OCI-M2 (cell line): ENCODE measurements around the gene PCDHGA7.
"Not testable (repeated sequence)": the region's sequence is repeated elsewhere in the genome, so short reads cannot be mapped to it uniquely, and the experiment has no call there.

Source experiments
- DNase-seq: peaks from one replicate; lab custom pipeline; 2025; ENCODE audit not compliant: unreplicated experiment; lab: John Stamatoyannopoulos, UW

The PCDHGA7 gene

GRCh38 chr5:141397756-141398551 is 15.4 kb downstream of the PCDHGA7 start, which contains the start of gene PCDHGB5:
TSS of gene PCDHGB5 (plus strand) at chr5:141397947. CDS start at chr5:141398128, 181 bp downstream.
- not testable (repeated sequence) for DNase-seq

- no peak for DNase-seq
These were observed 16.1 kb downstream of the PCDHGA7 start for GRCh38 chr5:141398608-141399007.

DNA sequence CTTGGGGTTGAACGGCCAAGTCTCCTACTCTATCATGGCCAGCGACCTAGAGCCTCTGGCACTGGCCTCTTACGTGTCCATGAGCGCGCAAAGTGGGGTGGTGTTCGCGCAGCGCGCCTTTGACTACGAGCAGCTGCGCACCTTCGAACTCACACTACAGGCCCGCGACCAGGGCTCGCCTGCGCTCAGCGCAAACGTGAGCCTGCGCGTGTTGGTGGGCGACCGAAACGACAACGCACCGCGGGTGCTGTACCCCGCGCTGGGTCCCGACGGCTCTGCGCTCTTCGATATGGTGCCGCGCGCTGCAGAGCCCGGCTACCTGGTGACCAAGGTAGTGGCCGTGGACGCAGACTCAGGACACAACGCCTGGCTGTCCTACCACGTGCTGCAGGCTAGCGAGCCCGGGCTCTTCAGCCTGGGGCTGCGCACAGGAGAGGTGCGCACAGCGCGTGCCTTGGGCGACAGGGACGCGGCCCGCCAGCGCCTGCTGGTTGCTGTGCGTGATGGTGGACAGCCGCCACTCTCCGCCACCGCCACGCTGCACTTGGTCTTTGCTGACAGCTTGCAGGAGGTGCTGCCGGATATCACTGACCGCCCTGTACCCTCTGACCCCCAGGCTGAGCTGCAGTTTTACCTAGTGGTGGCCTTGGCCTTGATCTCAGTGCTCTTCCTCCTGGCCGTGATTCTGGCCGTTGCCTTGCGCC is 17.2 kb downstream of the PCDHGA7 start:
- no peak for DNase-seq

- no peak for DNase-seq
These were observed 20.2 kb downstream of the PCDHGA7 start, which contains the start of gene PCDHGA9 for GRCh38 chr5:141402553-141403243. TSS of gene PCDHGA9 (plus strand) at chr5:141402778. CDS start at chr5:141402953, 175 bp downstream.

DNA sequence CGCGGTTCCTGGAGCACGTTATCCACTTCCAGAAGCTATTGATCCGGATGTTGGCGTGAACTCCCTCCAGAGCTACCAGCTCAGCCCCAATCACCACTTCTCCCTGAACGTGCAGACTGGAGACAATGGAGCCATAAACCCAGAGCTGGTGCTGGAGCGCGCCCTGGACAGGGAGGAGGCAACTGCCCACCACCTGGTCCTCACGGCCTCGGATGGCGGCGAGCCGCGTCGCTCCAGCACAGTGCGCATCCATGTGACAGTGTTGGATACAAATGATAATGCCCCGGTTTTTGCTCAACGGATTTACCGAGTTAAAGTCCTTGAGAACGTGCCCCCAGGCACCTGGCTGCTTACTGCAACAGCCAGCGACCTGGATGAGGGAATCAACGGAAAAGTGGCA is 20.8 kb downstream of the PCDHGA7 start:
- no peak for DNase-seq

- DNase-seq, result not testable (repeated sequence)
These were observed 25.4 kb downstream of the PCDHGA7 start, which contains the start of gene PCDHGB6 for GRCh38 chr5:141407790-141408505. TSS of gene PCDHGB6 (plus strand) at chr5:141408021. CDS start at chr5:141408203, 182 bp downstream.

DNA sequence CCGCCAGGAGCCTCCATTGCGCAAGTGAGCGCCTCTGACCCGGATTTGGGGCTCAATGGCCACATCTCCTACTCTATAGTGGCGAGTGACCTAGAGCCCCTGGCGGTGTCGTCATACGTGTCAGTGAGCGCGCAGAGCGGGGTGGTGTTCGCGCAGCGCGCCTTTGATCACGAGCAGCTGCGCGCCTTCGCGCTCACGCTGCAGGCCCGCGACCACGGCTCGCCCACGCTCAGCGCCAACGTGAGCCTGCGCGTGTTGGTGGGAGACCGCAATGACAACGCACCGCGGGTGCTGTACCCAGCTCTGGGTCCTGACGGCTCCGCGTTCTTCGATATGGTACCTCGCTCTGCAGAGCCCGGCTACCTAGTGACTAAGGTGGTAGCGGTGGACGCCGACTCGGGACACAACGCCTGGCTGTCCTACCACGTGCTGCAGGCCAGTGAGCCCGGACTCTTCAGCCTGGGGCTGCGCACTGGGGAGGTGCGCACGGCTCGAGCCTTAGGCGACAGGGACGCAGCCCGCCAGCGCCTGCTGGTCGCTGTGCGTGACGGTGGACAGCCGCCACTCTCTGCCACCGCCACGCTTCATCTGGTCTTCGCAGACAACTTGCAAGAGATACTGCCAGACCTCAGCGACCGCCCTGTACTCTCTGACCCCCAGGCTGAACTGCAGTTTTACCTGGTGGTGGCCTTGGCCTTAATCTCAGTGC is 27.2 kb downstream of the PCDHGA7 start:
- DNase-seq, result no peak

- DNase-seq, result no peak
These were observed 29.0 kb downstream of the PCDHGA7 start for GRCh38 chr5:141411575-141411974.

GRCh38 chr5:141412854-141413539 is 30.5 kb downstream of the PCDHGA7 start, which contains the start of gene PCDHGA10:
TSS of gene PCDHGA10 (plus strand) at chr5:141412987. CDS start at chr5:141413176, 189 bp downstream.
- DNase-seq, result peak; percentile 18

DNA sequence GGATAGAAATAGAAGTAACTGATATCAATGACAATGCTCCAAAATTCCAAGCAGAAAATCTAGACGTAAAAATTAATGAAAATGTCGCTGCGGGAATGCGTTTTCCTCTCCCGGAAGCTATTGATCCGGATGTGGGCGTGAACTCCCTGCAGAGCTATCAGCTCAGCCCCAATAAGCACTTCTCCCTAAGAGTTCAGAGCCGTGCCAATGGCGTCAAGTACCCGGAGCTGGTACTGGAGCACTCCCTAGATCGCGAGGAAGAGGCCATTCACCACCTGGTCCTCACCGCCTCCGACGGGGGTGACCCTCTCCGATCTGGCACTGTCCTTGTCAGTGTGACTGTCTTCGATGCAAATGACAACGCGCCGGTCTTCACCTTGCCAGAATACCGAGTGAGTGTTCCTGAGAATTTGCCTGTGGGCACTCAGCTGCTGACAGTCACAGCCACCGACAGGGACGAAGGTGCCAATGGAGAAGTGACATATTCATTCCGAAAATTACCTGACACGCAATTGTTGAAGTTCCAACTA is 31.1 kb downstream of the PCDHGA7 start:
- DNase-seq, result no peak

DNA sequence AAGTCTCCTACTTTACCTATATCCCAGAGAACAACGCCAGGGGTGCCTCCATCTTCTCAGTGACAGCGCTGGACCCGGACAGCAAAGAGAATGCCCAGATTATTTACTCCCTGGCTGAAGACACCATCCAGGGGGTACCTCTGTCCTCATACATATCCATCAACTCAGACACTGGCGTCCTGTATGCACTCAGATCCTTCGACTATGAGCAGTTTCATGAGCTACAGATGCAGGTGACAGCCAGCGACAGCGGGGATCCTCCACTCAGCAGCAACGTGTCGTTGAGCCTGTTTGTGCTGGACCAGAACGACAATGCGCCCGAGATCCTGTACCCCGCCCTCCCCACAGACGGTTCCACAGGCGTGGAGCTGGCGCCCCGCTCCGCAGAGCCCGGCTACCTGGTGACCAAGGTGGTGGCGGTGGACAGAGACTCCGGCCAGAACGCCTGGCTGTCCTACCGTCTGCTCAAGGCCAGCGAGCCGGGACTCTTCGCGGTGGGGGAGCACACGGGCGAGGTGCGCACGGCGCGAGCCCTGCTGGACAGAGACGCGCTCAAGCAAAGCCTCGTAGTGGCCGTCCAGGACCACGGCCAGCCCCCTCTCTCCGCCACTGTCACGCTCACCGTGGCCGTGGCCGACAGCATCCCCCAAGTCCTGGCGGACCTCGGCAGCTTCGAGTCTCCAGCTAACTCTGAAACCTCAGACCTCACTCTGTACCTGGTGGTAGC is 32.2 kb downstream of the PCDHGA7 start:
- not testable (repeated sequence) for DNase-seq

- not testable (repeated sequence) for DNase-seq
These were observed 32.7 kb downstream of the PCDHGA7 start for GRCh38 chr5:141415275-141415618.

DNA sequence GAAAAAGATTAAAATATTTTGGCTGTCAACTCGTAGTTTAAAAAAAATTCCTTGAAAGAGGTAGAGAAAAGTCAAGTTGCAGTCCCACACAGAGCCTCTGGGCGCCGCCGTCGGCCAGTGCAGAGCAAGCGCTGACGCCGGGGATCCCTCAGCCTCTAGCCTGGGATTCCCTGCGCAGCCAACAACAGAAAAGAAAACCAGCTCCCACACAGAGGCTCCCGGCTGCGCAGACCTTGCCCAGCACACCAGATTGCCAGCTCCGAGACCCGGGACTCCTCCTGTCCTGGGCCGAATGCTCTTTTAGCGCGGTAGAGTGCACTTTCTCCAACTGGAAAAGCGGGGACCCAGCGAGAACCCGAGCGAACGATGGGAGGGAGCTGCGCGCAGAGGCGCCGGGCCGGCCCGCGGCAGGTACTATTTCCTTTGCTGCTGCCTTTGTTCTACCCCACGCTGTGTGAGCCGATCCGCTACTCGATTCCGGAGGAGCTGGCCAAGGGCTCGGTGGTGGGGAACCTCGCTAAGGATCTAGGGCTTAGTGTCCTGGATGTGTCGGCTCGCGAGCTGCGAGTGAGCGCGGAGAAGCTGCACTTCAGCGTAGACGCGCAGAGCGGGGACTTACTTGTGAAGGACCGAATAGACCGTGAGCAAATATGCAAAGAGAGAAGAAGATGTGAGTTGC is 35.1 kb downstream of the PCDHGA7 start, which contains the start of gene PCDHGB7:
Gene PCDHGB7 (plus strand): TSS at position 184 of the 679 bp plus-strand sequence. CDS start 183 bp downstream, at position 367.
- not testable (repeated sequence) for DNase-seq

GRCh38 chr5:141419074-141419880 is 36.7 kb downstream of the PCDHGA7 start:
- no peak for DNase-seq

GRCh38 chr5:141420855-141421488 is 38.4 kb downstream of the PCDHGA7 start, which contains the start of gene PCDHGA11:
TSS of gene PCDHGA11 (plus strand) at chr5:141421051. CDS start at chr5:141421228, 177 bp downstream.
- no peak for DNase-seq

- no peak for DNase-seq
These were observed 38.9 kb downstream of the PCDHGA7 start for GRCh38 chr5:141421489-141421855.
